ENCODE results near the gene CCBE1. TPM values are rescaled to one million over a fixed set of nuclear protein-coding genes. Genes with fewer than 3 reads are reported as not detected.
A peak's percentile ranks its signal among the peaks of the same experiment; 100 is the strongest.

The CCBE1 gene
- total RNA-seq, 1 donor from 2014 or later, result 1.6 TPM

- Histone ChIP-seq H3K36me3 (ENCODE audit: control insufficient read depth, insufficient read depth, low read length) (no peaks in the 10 kb centered on the region), H3K4me3 (ENCODE audit: low read depth, low read length) (no peak overlapping the region), H3K27me3 (ENCODE audit: control insufficient read depth, insufficient read depth, low read length) (no peaks in the 10 kb centered on the region)
- peak; percentile 7 for FAIRE-seq
- TF ChIP-seq, protein P1, sequence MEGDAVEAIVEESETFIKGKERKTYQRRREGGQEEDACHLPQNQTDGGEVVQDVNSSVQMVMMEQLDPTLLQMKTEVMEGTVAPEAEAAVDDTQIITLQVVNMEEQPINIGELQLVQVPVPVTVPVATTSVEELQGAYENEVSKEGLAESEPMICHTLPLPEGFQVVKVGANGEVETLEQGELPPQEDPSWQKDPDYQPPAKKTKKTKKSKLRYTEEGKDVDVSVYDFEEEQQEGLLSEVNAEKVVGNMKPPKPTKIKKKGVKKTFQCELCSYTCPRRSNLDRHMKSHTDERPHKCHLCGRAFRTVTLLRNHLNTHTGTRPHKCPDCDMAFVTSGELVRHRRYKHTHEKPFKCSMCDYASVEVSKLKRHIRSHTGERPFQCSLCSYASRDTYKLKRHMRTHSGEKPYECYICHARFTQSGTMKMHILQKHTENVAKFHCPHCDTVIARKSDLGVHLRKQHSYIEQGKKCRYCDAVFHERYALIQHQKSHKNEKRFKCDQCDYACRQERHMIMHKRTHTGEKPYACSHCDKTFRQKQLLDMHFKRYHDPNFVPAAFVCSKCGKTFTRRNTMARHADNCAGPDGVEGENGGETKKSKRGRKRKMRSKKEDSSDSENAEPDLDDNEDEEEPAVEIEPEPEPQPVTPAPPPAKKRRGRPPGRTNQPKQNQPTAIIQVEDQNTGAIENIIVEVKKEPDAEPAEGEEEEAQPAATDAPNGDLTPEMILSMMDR (IDR thresholded peaks at IDR 0.05; ENCODE audit: insufficient read depth, low read length, severe bottlenecking), result no peak
- DNase-seq (ENCODE audit: low read depth), result peak; percentile 63
Observed at GRCh38 chr18:59659508-59660170, 37.6 kb downstream of the CCBE1 start.

- no peak overlapping the region for H3K4me3 ChIP-seq (ENCODE audit: low read depth, low read length)
- DNase-seq (ENCODE audit: low read depth) (no peak), FAIRE-seq (no peak)
- TF ChIP-seq, protein P1 (IDR thresholded peaks at IDR 0.05; ENCODE audit: insufficient read depth, low read length, severe bottlenecking), result no peak
- no peaks in the 10 kb centered on the region for H3K36me3 ChIP-seq (ENCODE audit: control insufficient read depth, insufficient read depth, low read length)
- H3K27me3 ChIP-seq (ENCODE audit: control insufficient read depth, insufficient read depth, low read length), result no peaks in the 10 kb centered on the region
Observed at GRCh38 chr18:59658941-59659340, 38.3 kb downstream of the CCBE1 start.

- no peak overlapping the region for H3K4me3 ChIP-seq (ENCODE audit: low read depth, low read length)
- H3K36me3 ChIP-seq (ENCODE audit: control insufficient read depth, insufficient read depth, low read length), result no peaks in the 10 kb centered on the region
- DNase-seq (ENCODE audit: low read depth) (no peak), FAIRE-seq (no peak)
- no peaks in the 10 kb centered on the region for H3K27me3 ChIP-seq (ENCODE audit: control insufficient read depth, insufficient read depth, low read length)
- TF ChIP-seq, protein P1 (IDR thresholded peaks at IDR 0.05; ENCODE audit: insufficient read depth, low read length, severe bottlenecking), result no peak
Observed at GRCh38 chr18:59657012-59657411, 40.2 kb downstream of the CCBE1 start.

DNA sequence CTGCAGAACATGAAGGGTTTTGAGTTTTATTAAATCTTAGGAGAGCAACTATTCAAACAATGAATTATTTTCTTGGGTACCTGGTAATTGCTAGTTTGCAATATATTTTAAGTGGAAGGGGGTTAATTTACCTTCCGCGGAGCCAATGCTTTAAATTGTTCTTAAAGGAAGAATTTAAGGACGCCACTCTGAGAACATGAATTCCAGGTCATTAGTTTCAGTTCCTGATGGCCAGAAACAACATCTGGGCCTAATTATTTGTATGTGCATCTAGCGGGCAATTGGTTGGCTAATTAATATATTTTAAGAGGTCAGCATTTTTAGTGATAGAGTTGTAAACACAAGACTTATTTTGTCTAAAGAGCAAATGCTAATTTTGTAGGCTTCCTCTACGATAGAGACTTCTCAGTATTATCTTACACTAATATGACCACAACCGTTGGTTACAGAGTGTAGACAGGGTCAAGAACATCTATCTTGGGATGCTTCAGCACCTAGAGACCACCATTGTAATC is 40.8 kb downstream of the CCBE1 start:
- DNase-seq (ENCODE audit: low read depth), result no peak
- Histone ChIP-seq H3K36me3 (ENCODE audit: control insufficient read depth, insufficient read depth, low read length) (no peaks in the 10 kb centered on the region), H3K4me3 (ENCODE audit: low read depth, low read length) (no peak overlapping the region), H3K27me3 (ENCODE audit: control insufficient read depth, insufficient read depth, low read length) (no peaks in the 10 kb centered on the region)
- FAIRE-seq, result no peak
- TF ChIP-seq, protein P1 (IDR thresholded peaks at IDR 0.05; ENCODE audit: insufficient read depth, low read length, severe bottlenecking), result no peak

DNA sequence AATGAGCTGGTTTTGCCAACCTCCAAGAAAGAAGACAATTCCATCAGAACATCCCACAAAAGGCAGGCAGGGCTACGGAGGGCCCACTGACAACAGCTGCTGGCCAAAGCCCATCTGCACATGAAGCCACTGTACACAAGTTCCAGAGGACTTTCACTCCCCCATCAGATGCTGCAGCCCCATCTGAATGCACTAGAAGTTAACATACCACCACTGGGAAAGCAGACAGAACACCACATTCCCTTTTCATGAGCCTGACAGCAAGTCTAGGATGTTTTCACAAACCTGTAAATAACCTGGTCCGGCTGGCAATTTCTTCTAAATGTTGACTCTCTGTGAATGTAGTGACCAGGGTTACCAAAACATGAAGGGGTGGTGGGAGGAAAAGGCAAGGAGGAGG is 41.5 kb downstream of the CCBE1 start:
- TF ChIP-seq, protein P1 (IDR thresholded peaks at IDR 0.05; ENCODE audit: insufficient read depth, low read length, severe bottlenecking), result no peak
- Histone ChIP-seq H3K27me3 (ENCODE audit: control insufficient read depth, insufficient read depth, low read length) (no peaks in the 10 kb centered on the region), H3K4me3 (ENCODE audit: low read depth, low read length) (no peak overlapping the region), H3K36me3 (ENCODE audit: control insufficient read depth, insufficient read depth, low read length) (no peaks in the 10 kb centered on the region)
- no peak for DNase-seq (ENCODE audit: low read depth)
- FAIRE-seq, result no peak

DNA sequence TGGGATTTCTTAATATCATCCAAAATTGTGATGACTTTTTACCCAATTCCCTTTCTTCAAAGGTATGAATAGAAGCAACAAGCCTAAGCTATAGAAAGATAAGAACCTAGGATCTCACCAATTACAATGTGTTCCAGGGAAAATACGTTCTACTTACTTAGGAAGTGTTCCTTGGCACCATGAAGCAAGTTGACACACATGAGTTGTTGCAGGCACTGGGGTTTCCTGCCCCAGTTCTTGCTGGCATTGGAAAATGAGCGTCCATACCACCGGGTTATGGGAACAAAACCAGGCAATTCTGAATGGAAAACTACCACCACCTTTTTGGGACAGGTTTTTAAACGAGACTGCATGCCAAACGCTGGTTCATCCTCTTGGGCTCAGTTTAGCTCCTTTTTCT is 46.2 kb downstream of the CCBE1 start:
- FAIRE-seq (no peak), DNase-seq (ENCODE audit: low read depth) (no peak)
- Histone ChIP-seq H3K4me3 (ENCODE audit: low read depth, low read length) (no peak overlapping the region), H3K36me3 (ENCODE audit: control insufficient read depth, insufficient read depth, low read length) (no peaks in the 10 kb centered on the region), H3K27me3 (ENCODE audit: control insufficient read depth, insufficient read depth, low read length) (no peaks in the 10 kb centered on the region)
- TF ChIP-seq, protein P1 (IDR thresholded peaks at IDR 0.05; ENCODE audit: insufficient read depth, low read length, severe bottlenecking), result no peak

All from bronchial epithelial cell (primary cell).